Activated CD8-positive, alpha-beta memory T cell treated with anti-CD3 and anti-CD28 coated beads, Interleukin-2, amount 50 U/mL, for 24 hours (primary cell): ENCODE measurements around the gene C9orf40.

Experiments
- DNase-seq: peaks from one replicate; pipeline ENCODE4 v3.0.0-alpha.2; 2020; ENCODE audit errors: extremely low read depth

Gene C9orf40, protein sequence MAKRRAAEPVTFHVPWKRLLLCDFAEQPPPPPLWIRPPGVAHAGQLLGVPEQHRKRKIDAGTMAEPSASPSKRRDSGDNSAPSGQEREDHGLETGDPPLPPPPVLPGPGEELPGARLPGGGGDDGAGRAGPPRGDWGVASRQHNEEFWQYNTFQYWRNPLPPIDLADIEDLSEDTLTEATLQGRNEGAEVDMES

DNA sequence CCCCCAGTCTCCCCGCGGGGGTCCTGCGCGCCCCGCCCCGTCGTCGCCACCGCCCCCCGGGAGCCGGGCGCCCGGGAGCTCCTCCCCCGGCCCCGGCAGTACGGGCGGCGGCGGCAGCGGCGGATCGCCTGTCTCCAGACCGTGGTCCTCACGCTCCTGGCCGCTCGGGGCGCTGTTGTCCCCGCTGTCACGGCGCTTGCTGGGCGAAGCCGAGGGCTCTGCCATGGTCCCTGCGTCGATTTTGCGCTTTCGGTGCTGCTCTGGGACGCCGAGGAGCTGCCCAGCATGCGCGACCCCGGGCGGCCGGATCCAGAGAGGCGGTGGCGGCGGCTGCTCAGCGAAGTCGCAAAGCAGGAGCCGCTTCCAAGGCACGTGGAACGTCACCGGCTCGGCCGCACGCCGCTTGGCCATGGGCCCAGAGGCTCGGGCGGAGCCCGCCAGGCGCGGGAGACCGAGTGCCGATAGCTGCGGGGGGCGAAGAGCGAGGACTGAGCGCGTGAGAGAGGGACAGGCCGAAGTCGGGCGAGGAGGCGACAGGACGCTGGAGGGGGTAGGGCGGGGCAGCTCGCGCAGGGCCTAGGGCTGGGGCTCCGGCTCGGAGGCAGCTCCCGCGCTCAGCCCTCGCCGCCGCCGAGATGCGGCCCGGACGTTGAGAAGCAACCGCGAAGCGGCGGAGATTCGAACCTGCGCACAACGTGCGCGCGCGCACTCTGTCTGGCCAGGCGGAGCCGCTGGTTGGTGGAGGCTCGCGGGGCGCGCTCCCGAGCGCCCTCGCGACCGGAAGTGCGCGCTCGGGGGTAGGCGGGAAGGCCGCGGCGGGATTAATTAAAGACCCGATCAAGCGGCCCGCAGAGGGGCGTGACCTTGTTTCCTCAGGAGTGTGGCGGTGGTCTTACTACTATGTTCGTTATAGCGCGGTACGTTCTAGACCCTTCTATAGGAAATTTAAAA lies at the start of gene C9orf40:
Gene C9orf40 (minus strand): TSS at position 712 of the 951 bp plus-strand sequence. CDS start 301 bp downstream, at position 411.
- peak; percentile 66 for DNase-seq

DNA sequence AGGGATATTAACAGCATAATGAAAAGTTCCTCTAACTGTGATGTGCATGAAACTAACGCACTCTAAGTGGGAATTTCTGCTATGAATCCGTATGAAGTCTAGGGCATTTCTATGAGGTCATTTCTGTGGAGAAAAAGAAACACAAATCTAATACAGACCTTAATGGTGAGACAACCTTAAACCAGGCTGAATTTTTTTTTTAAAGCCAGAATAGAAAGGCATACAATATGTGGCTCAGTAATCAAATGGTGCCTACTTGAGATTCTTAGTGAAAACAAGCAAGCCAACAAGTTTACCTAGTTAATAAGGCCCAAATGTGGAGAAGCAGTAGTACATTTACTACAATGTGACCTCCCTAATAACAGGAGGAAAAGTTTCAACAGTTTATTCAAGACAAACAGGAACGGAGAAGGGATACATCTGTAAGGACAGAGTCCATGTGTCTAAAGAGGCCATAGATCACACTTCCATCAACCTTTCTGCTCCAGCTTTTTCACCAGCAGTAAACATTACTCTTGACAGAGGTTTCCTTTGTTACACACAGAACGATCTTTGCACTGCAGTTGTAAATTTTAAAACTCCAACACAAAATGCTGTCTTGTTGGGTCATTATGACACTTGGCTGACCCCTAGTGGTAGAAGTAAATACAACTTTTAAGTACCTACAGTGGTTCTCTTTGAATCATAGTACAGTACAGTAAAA lies 49.2 kb upstream of the C9orf40 start:
- DNase-seq = no peak

DNA sequence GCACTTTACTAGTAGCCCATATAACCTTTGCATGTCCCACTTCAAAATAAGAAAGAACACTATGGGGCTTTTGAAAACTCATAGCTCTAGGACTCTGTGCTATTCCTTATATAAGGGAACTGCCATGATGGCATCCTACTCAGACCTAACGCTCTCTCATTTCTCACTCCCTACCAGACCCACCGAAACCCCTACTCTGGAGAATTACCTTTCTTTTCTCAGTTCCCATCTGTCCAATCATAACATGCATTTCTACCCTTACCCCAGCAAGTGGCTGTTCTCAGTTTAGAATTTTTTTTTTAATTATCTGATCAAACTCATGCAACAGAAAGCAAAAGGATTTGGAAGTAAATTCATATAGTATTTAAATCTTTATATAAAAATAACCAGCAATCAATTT lies 48.1 kb upstream of the C9orf40 start:
- no peak for DNase-seq

DNA sequence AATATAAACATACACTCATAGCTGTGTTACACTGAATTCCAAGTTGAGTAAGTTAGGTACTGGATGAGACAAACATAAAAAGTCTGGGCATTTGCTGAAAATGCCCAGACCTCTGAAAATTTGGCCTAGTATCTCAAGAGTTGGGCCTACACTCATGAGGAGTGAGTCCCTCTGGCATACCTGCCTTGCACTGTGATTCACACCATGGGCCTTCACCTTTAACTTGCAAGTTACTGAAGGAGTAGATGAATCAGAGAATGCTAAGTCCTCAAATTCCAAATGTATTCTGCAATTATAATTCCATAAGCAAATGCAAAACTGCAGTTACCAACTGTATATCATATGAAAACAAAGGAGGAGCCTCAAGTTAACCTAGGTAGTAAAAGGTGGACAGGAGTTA lies 32.3 kb upstream of the C9orf40 start:
- no peak for DNase-seq

DNA sequence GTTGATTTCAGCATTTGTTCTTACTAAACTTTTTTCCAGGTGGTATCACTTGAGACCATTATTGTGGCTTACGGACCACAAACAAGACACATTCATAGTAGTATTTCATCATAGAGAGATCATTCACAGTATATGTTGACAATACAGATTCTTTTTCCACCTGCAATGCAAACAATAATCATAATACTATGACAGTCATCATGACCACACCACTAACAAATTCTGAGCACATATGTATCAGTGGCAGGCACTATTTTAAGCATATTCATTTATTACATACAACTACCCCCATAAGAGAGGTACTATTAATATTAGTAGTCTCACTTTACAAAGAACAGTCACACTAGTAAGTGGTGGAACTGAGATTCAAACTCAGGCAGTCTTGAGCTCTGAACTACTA lies 31.0 kb upstream of the C9orf40 start:
- no peak for DNase-seq

DNA sequence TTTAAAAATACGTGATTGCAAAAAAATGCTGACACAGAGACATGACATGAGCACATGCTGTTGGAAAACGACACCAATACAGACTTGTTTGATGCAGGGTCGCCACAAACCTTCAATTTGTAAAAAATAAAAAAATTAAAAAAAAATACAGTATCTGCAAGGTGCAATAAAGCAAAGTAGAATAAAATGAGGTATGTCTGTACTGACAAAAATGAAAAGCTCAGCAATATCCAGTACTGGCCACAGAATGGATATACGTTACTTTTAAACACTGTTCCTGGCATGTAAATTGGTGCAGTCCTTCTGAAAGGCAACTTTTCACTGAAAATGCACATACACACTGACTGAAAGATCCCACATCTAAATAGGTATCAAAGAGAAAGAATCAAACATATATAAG lies 27.1 kb upstream of the C9orf40 start:
- DNase-seq = no peak

DNA sequence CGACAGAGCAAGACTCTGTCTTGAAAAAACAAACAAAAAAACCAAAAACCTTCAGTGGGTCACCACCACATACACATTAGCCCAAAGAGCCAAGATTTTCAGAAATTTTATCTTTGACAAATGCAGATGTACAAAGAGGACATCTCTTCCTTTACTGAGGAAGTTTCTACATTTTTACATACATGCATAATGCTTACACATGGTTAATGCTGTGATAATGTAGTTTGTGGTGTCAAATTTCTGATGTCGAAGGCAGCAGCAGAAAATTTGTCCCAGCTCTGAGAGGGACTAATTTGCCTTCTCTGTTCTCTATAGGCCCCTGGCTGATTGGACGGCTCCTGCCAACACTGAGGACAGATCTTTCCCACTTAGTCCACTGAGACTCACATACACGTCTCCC lies 24.6 kb upstream of the C9orf40 start:
- no peak for DNase-seq

DNA sequence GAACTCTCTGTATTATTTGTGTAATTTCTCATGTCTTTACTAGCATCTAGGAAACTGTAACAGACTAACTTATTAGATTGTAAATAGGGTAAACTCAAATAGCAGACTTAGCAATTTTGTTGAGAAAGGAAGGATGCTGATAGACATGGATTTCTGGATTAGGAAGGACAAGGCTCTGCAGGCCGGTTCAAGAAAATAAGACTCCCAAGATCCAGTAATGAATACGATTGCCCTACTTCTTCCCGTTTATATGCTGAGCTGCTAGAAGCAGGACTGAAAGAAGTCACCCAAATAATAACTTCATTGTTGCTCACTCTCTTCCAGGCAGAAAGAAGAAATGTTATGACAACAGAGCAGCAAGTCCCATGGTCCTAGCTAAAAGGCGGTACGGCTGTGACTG lies 22.8 kb upstream of the C9orf40 start:
- no peak for DNase-seq

DNA sequence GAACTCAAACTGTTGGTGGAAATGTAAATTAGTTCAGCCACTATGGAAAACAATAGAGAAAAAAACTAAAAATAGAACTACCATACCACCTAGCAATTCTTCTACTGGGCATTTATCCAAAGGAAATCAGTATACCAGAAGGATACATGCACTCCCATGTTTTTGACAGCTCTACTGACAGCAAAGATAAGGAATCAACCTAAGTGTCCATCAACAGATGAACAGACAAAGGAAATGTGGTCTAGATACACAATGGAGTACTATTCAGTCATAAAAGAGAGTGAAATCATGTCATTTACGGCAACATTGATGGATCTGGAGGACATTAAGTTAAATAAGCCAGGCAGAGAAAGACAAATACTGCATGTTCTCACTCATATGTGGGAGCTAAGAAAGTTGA lies 21.8 kb upstream of the C9orf40 start:
- no peak for DNase-seq

DNA sequence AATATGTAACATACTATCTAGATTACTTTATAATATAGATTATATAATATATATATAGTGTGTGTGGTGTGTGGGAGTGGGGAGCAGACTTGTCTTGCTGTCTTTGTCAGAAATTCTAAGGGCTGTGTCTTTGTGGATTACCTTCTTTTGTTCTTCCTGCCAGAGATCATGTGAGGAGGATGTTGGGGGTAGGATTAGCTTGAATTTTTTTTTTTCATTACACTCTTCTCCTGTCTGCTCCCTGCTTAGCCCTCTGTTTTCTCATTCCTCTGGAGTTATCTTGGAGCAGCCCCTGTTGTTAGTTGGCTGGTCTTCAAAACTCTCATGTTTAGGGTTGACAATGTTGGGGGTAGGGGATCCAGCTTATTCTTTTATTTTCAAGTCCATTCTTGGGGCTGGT lies 21.0 kb upstream of the C9orf40 start:
- no peak for DNase-seq

DNA sequence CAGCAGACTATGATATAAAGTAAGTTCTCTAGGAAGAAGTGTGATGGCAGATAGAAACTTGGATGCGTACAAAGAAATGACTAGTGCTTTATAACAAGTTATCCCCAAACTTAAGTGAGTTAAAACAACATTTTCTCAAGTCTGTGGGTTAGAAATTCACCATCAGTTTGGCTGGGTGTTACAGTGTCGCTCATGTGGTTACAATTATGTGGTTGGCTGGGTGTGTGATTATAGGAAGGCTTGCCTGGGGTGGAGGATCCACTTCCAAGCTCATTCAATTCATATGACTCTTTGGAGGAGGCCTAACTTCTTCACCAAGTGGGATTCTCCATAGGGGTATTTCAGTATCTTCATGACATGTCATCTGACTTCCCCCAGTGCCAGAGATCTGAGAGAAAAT lies 10.3 kb upstream of the C9orf40 start:
- no peak for DNase-seq

DNA sequence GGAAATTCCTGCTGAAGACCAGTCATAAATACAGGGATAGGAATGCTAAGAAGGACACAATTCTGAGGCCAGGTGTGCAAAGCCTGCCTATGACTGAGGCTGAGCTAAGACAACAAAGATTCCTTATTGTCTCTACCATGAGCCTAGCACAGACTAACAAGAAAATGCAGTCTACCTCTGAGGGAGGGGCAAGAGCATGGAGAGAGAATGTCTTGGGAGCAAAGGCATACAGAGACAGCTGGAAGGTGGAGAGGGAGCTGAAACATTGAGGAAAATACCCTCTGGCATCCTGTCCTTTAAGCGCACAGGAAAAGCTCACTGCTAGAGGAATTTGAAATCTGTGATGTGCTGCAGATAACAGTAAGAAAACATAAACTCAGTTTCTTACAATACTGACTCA lies 8.8 kb upstream of the C9orf40 start:
- DNase-seq = no peak

DNA sequence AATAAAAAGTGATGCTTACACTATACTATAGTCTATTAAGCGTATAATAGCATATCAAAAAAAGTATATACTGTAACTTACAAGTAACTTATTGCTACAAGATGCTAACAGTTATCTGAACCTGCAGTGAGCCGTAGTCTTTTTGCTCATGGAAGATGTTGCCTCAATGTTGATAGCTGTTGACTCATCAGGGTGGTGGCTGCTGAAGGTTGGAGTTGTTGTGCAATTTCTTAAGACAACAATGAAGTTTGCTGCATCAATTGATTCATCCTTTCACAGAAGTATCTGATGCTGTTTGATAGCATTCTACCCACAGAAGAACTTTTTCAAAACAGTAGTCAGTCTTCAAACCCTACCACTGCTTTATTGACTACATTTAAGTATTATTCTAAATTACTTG lies 7.8 kb upstream of the C9orf40 start:
- no peak for DNase-seq

DNA sequence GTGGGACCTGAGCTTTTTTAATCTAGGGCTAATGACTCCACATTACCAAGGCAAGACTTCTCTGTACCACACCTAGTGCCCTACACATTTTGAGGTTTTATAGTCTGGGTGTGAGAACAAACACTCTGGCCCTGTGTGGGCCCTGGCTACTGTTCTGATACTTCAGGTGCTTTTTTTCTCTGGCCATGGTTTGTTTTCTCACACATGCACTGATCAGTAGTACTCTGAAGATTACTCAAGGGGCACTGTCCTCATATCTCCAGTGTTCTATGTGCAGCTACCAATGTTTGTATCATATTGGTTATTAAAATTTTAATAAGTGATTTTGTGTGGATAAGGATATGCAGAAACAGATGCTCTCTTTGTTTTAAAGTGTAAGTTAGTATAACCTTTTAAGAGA lies 5.9 kb upstream of the C9orf40 start:
- no peak for DNase-seq

DNA sequence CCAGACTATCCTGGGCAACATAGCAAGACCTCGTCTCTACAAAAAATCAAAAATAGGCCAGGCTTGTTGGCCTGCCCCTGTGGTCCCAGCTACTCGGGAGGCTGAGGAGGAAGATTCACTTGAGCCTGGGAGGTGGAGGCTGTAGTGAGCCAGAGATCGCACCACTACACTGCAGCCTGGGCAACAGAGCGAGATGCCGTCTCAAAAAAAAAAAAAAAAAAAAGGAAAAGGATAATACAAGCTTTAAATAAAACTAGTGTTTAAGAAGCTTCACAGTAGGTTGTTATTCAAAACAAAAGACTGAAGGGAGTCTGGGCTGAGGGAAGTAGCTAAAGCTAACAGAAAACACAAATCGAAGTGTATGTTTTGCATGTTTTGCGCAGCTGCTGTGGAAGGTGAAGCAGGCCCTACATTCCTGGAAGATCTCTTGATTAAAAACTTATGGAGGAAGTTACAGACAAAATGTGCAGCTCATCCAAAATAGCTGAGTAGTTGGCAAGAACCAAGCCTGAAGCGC lies 581 bp upstream of the C9orf40 start:
- no peak for DNase-seq

DNA sequence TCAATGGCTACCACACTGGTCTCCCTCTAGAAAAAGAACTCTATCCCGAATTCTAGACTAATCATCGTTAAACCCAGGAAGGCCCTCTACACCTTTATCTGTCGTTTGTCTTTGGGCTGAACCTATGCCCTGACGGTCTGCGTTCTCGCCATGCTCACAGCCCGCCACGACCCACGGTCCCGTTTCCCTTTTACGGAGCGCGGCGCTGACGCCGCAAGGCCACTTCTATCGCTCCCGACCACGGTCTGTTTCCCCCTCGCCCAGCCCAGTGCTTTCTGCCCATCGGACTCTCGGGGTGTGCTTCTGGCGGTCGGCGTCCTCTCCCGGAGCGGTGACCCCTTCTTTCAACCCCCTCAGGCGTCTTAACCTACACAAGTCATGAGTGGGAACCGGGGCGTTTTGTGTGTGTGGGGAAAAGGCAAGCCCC lies 974 bp downstream of the C9orf40 start:
- no peak for DNase-seq

DNA sequence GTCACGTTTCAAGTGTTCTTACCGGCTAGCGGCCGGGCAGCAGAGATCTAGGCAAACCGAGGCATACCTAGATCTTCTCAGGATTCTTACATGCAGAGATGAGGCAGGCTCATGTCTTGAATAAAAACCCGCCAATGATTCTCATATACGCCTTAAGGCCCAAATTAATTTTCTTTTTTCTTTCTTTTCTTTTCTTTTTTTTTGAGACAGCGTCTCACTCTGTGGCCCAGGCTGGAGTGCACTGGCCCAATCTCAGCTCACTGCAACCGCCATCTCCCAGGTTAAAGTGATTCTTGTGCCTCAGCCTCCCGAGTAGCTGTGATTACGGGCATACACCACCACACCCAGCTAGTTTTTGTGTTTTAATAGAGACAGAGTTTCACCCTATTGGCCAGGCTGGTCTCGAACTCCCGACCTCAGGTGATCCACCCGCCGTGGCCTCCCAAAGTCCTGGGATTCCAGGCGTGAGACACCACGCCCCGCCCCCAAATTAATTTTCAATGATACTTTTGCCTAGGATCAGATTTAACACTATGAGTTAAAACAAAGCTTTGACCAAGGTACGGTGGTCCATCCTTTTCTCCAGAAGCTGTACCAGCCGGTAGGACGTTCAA lies 1.5 kb downstream of the C9orf40 start:
- no peak for DNase-seq

DNA sequence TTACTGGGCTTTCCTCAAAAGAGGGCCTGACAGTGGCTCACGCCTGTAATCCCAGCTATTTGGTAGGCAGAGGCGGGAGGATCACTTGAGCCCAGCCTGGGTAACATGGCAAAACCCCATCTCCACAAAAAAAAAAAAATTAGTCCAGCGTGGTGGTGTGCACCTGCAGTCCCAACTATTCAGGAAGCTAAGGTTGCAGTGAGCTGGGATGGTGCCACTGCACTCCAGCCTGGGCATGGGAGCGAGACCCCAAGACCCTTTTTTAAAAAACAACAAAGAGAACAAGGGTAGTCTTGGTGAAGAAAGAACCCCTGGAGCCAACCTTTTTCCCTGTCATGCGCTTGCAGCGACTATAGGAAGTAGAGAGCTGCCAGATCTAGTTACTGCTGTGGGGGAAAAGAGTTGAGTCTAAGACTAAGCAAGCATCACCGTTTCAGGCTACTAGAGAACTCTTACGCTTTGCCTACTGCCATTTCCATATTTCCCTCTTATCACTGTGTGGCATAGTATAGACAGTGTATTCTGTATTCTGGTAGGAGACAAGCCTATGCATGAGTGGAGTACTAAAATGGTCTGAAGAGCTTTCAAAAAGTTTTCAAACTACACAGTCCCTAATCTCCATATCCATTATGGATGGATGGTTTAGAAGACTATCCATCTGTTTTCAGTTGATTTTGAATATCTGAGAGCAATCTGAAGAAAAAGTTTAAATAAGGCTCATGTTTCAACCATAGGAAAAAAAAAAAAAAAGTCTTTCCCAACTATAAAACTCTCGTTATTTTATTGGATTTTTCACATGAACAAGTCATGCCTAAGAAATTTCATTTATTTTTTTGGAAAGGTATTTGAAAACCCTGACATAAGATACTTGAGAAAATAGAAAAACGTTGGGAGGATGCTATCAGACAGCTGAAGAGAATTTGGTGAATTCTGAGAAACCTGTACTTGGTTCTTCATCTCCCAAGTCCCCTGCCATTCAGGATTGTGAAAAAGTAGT lies 2.6 kb downstream of the C9orf40 start:
- no peak for DNase-seq

DNA sequence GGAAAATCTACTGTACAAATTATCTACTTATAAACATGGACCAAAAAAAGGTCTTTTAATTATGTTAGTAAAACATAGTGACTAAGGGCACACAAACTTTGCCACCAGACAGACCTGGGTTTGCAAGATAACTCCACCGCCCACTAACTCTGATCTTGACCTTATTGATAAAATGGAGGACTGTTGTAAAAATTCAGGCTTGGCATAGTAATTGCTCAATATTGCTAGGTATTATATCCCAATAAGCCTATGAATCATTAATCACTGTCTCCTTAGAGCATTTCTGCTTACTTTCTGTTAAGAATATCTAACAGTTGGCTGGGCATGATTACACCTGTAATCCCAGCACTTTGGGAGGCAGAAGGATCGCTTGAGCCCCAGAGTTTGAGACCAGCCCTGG lies 3.8 kb downstream of the C9orf40 start:
- DNase-seq = no peak

DNA sequence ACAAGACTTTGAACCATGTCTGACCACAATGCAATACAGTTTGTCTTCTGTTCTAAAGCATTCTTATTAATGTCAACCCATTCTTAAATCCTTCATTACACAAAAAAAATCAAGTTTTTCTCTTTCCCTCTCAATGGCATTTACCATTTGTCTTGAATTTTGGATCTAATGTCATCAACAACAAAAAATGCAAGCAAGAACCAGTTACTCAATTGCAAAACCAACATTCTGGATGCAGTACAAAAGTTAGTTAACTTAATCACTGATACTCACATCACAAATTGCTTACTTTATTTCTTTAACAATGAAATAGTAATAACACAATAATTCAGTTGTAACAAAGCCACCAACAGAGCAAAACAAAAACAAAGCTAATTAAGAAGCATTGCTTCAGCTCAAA lies 6.0 kb downstream of the C9orf40 start:
- DNase-seq = no peak

DNA sequence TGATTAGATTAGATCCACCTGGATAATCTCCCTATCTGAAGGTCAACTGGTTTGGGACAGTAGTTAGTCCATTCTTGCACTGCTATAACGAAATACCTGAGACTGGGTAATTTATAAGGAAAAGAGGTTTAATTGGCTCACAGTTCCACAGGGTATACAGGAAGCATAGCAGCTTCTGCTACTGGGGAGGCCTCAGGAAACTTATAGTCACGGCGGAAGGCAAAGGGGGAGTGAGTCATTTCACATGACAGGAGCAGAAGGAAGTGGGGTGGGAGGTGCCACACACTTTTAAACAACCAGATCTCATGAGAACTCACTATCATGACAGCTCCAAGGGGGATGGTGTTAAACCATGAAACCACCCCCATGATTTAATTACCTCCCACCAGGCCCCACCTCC lies 9.9 kb downstream of the C9orf40 start:
- DNase-seq = no peak
